Smooth muscle cell (in vitro differentiated cells): ENCODE measurements around the gene PPDPF. TPM values are rescaled to one million over a fixed set of nuclear protein-coding genes. Genes with fewer than 3 reads are reported as not detected.

ENCODE experiments used
- DNase-seq: peaks from one replicate; lab custom pipeline; 2025; ENCODE audit not compliant: unreplicated experiment; lab: John Stamatoyannopoulos, UW
- H2AFZ ChIP-seq: fragments of 200-600 bp; sonication (generic); 2 replicates; pipeline ENCODE4 v1.6.0; 2016; ENCODE audit warnings: antibody characterized with exemption, low read depth, mild to moderate bottlenecking
- H3F3A ChIP-seq: fragments of 200-600 bp; sonication (generic); 2 replicates; pipeline ENCODE4 v1.6.0; 2017; ENCODE audit warnings: antibody characterized with exemption, low read depth
- H3K27ac ChIP-seq: fragments of 200-600 bp; sonication (generic); 2 replicates; pipeline ENCODE4 v1.5.1; 2016; ENCODE audit warnings: low read depth, mild to moderate bottlenecking
- H3K27me3 ChIP-seq: fragments of 200-600 bp; sonication (generic); 2 replicates; pipeline ENCODE4 v1.6.1; 2016; ENCODE audit warnings: low read depth, mild to moderate bottlenecking
- H3K36me3 ChIP-seq: fragments of 200-600 bp; sonication (generic); 2 replicates; pipeline ENCODE4 v1.5.1; 2016; ENCODE audit warnings: low read depth
- H3K4me1 ChIP-seq: fragments of 200-600 bp; sonication (generic); 2 replicates; pipeline ENCODE4 v1.5.1; 2016; ENCODE audit warnings: low read depth
- H3K4me2 ChIP-seq: fragments of 200-600 bp; sonication (generic); 2 replicates; pipeline ENCODE4 v1.6.0; 2016; ENCODE audit warnings: mild to moderate bottlenecking
- H3K4me3 ChIP-seq: fragments of 200-600 bp; sonication (generic); 2 replicates; pipeline ENCODE4 v1.5.1; 2016; ENCODE audit warnings: mild to moderate bottlenecking
- H3K79me2 ChIP-seq: fragments of 200-600 bp; sonication (generic); 2 replicates; pipeline ENCODE4 v1.6.0; 2016; ENCODE audit warnings: low read depth, mild to moderate bottlenecking
- H3K9ac ChIP-seq: fragments of 200-600 bp; sonication (generic); 2 replicates; pipeline ENCODE4 v1.6.0; 2016; ENCODE audit warnings: low read depth
- H3K9me3 ChIP-seq: fragments of 200-600 bp; sonication (generic); replicated peaks from 2 replicates; pipeline ENCODE4 v1.5.1; 2016; ENCODE audit warnings: low read depth
- H4K20me1 ChIP-seq: fragments of 200-600 bp; sonication (generic); 2 replicates; pipeline ENCODE4 v1.6.0; 2016; ENCODE audit warnings: low read depth
- CTCF ChIP-seq: fragments of 200-600 bp; sonication (generic); IDR thresholded peaks from 2 replicates; pipeline ENCODE4 v1.5.1; 2017; ENCODE audit warnings: borderline replicate concordance, mild to moderate bottlenecking, antibody characterized with exemption; ENCODE audit not compliant: insufficient read depth, poor library complexity, severe bottlenecking
- WGBS: methylation state at CpG from one replicate; pipeline ENCODE4 v1.1.7; 2016; ENCODE audit warnings: low lambda C conversion rate; 5-methylcytosine and 5-hydroxymethylcytosine counted together
- polyA plus RNA-seq: library from polyadenylated mRNA; unstranded; fragments of >200 nt; fragmentation: Nextera tagmentation; extraction: Ambion mirVana; gene quantifications from 2 replicates; pipeline ENCODE4 v1.2.1, GENCODE V29; 2016
- total RNA-seq: library from RNA; depleted of rRNA; stranded (reverse); fragments of >200 nt; gene quantifications from 2 replicates; pipeline ENCODE4 v1.2.3, GENCODE V29; 2014

The PPDPF gene
- total and polyA plus RNA-seq, 2 experiments from 2014 or later = 118 to 365 TPM

GRCh38 chr20:63544241-63544957 lies 23.8 kb downstream of the PPDPF start:
- no peak overlapping the region for H3K4me3 ChIP-seq
- no peak overlapping the region for H3K27ac ChIP-seq
- H3K4me2 ChIP-seq = no peak overlapping the region
- H3K36me3 ChIP-seq = no peaks in the 10 kb centered on the region
- H3K27me3 ChIP-seq = no peaks in the 10 kb centered on the region
- no peak overlapping the region for H2AFZ ChIP-seq
- WGBS = 90% methylated on average over 24 of the region's 27 CpGs
- no peaks in the 10 kb centered on the region for H3F3A ChIP-seq
- H3K9ac ChIP-seq = no peak overlapping the region
- H3K4me1 ChIP-seq = no peaks in the 10 kb centered on the region
- no peaks in the 10 kb centered on the region for H3K9me3 ChIP-seq
- TF ChIP-seq CTCF = no peak
- no peaks in the 10 kb centered on the region for H3K79me2 ChIP-seq
- no peaks in the 10 kb centered on the region for H4K20me1 ChIP-seq
- no peak for DNase-seq

GRCh38 chr20:63544958-63545516 lies 24.5 kb downstream of the PPDPF start:
- Histone ChIP-seq H3K27ac (no peak overlapping the region), H3K4me1 (no peaks in the 10 kb centered on the region)

GRCh38 chr20:63545814-63546213 lies 25.2 kb downstream of the PPDPF start:
- no peaks in the 10 kb centered on the region for H3K9me3 ChIP-seq
- H3K9ac ChIP-seq = no peak overlapping the region
- 88% methylated on average over 6 of the region's 6 CpGs for WGBS
- no peak overlapping the region for H2AFZ ChIP-seq
- H3K4me2 ChIP-seq = no peak overlapping the region
- H3F3A ChIP-seq = no peaks in the 10 kb centered on the region
- TF ChIP-seq CTCF = no peak
- no peaks in the 10 kb centered on the region for H3K79me2 ChIP-seq
- H4K20me1 ChIP-seq = no peaks in the 10 kb centered on the region
- H3K27me3 ChIP-seq = no peaks in the 10 kb centered on the region
- H3K27ac ChIP-seq = no peak overlapping the region
- no peak overlapping the region for H3K4me3 ChIP-seq
- no peak for DNase-seq
- H3K4me1 ChIP-seq = no peaks in the 10 kb centered on the region
- no peaks in the 10 kb centered on the region for H3K36me3 ChIP-seq

More at GRCh38 chr20:63544958-63545516, 24.5 kb downstream of the PPDPF start:
- Histone ChIP-seq H3K4me3 (no peak overlapping the region), H3K36me3 (no peaks in the 10 kb centered on the region), H3K9ac (no peak overlapping the region), H3K79me2 (no peaks in the 10 kb centered on the region), H3K27me3 (no peaks in the 10 kb centered on the region), H3K9me3 (no peaks in the 10 kb centered on the region), H4K20me1 (no peaks in the 10 kb centered on the region), H3K4me2 (no peak overlapping the region), H2AFZ (no peak overlapping the region), H3F3A (no peaks in the 10 kb centered on the region)
- no peak for DNase-seq
- 68% methylated on average over 18 of the region's 19 CpGs for WGBS
- TF ChIP-seq CTCF = no peak
